Thyroid gland (tissue), 4 donors: ENCODE results near the gene EDIL3. TPM values are rescaled to one million over a fixed set of nuclear protein-coding genes. Genes with fewer than 3 reads are reported as not detected.

Experiments used
- DNase-seq, 2 donors: peaks; one replicate each; pipeline ENCODE4 v3.0.0-alpha.2; 2019
- H3K27ac ChIP-seq, 3 donors: fragments of 200-600 bp; sonication (generic); 1 replicate in 2 of 3; 2 replicates in 1 of 3; pipeline ENCODE4 v1.5.1; 2016 to 2019; ENCODE audit warnings: mild to moderate bottlenecking in 1 of 3, moderate library complexity in 1 of 3
- H3K27me3 ChIP-seq: fragments of 200-600 bp; sonication (generic); one replicate; pipeline ENCODE4 v1.5.1; 2019
- H3K36me3 ChIP-seq, 2 donors: fragments of 200-600 bp; sonication (generic); one replicate each; pipeline ENCODE4 v1.5.1; 2016 to 2019
- H3K4me1 ChIP-seq, 2 donors: fragments of 200-600 bp; sonication (generic); one replicate each; pipeline ENCODE4 v1.5.1; 2017 to 2019
- H3K4me3 ChIP-seq, 3 donors: fragments of 200-600 bp; sonication (generic); replicated peaks in 1 of 3; 1 replicate in 2 of 3; 2 replicates in 1 of 3; pipeline ENCODE4 v1.5.1; 2016; ENCODE audit warnings: mild to moderate bottlenecking in 1 of 3
- H3K9me3 ChIP-seq: fragments of 200-600 bp; sonication (generic); one replicate; pipeline ENCODE4 v1.5.1; 2017
- POLR2A ChIP-seq, 2 donors: fragments of 450-650 bp; IDR thresholded peaks; one replicate each; pipeline ENCODE4 v1.6.1; 2017; ENCODE audit warnings: antibody characterized with exemption in 2 of 2, mild to moderate bottlenecking in 2 of 2, moderate library complexity in 1 of 2
- WGBS, 2 donors: methylation state at CpG; one replicate each; pipeline ENCODE4 v1.1.5; 2017; 5-methylcytosine and 5-hydroxymethylcytosine counted together
- intact Hi-C: fragments of 100-400 bp; cut with DNase I; formaldehyde crosslinking; loops from one replicate; pipeline ENCODE4 v1.15.1; 2023
- total RNA-seq, 4 donors: library from RNA; depleted of rRNA; stranded (reverse); fragments of >200 nt; gene quantifications; one replicate each; pipeline ENCODE4 v1.2.3, GENCODE V29; 2016
- TF ChIP-seq, protein P1 (sequence below), 6 experiments: fragments of 200-600 bp in 3 of 6; fragments of 450-650 bp in 3 of 6; sonication (generic) in 3 of 6; IDR thresholded peaks; one replicate each; pipeline ENCODE4 v1.5.1; 2016 to 2019; ENCODE audit warnings: antibody characterized with exemption in 6 of 6, mild to moderate bottlenecking in 2 of 6, inconsistent platforms in 1 of 6, moderate library complexity in 1 of 6

EDIL3 gene
- total RNA-seq, 4 donors from 2014 or later = 2.0 to 5.5 (median 3.3) TPM

DNA sequence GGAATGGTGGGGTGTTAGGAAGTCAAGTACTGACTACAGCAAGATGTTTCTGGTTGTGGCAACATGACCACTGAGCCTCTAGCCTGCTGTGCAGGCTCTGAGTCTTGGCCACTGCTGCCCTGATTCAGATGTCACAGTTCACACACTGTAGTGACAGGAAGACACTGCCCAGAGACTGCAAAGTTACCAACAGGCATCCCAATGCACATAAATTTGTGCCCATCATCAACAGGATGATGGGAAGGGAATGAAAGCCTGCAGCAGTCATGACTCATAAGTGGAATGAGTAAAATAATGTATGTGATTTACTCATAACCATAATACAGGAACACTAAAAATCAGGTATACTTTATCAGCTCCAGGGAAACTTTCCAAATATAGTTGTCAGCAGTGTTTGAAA is 412.4 kb downstream of the EDIL3 start:
- no peak for DNase-seq

GRCh38 chr5:83967417-83967816 is 417.3 kb downstream of the EDIL3 start:
- H3K36me3 ChIP-seq = no peaks in the 10 kb centered on the region
- WGBS, 2 donors = 83 to 85% methylated on average over 1 of the region's 1 CpG
- TF ChIP-seq, protein P1, sequence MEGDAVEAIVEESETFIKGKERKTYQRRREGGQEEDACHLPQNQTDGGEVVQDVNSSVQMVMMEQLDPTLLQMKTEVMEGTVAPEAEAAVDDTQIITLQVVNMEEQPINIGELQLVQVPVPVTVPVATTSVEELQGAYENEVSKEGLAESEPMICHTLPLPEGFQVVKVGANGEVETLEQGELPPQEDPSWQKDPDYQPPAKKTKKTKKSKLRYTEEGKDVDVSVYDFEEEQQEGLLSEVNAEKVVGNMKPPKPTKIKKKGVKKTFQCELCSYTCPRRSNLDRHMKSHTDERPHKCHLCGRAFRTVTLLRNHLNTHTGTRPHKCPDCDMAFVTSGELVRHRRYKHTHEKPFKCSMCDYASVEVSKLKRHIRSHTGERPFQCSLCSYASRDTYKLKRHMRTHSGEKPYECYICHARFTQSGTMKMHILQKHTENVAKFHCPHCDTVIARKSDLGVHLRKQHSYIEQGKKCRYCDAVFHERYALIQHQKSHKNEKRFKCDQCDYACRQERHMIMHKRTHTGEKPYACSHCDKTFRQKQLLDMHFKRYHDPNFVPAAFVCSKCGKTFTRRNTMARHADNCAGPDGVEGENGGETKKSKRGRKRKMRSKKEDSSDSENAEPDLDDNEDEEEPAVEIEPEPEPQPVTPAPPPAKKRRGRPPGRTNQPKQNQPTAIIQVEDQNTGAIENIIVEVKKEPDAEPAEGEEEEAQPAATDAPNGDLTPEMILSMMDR (IDR thresholded peaks at IDR 0.05) = no peak
- no peak for TF ChIP-seq POLR2A (IDR thresholded peaks at IDR 0.05)
- DNase-seq = no peak
- peaks cover 0 to 6% of the 10 kb centered on the region in 2 donors for H3K4me1 ChIP-seq
- H3K27ac ChIP-seq = no peak overlapping the region
- intact Hi-C loops = no loop called here
- no peaks in the 10 kb centered on the region for H3K27me3 ChIP-seq
- no peak overlapping the region for H3K4me3 ChIP-seq
- H3K9me3 ChIP-seq = no peaks in the 10 kb centered on the region

More for the DNA sequence above, 412.4 kb downstream of the EDIL3 start:
- intact Hi-C loops = no loop called here
- Histone ChIP-seq H3K4me1 (no peaks in the 10 kb centered on the region), H3K27ac (no peak overlapping the region), H3K27me3 (no peaks in the 10 kb centered on the region), H3K36me3 (no peaks in the 10 kb centered on the region), H3K9me3 (no peaks in the 10 kb centered on the region), H3K4me3 (no peak overlapping the region)
- no peak for TF ChIP-seq POLR2A (IDR thresholded peaks at IDR 0.05)
- TF ChIP-seq, protein P1 (IDR thresholded peaks at IDR 0.05) = no peak

DNA sequence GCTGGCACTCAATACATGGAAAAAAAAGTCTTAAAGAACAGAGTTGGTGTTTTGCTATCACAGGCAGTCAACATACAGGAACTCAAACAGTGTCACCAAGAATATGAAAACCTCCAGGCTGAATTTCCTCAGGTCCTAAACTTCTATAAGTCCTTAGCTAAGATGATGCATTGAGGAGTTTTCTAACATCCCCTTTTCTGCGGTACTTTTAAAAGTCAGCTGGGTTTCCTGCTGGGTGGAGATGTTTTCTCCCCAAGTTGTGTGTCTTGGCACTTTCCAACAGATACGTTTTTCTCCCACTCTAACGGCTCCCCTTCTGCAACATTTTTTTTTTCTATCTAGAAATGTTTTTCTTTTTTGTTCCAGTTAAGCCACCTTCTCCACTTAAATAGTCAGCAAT is 419.2 kb downstream of the EDIL3 start:
- DNase-seq = no peak
- Histone ChIP-seq H3K27ac (no peak overlapping the region), H3K27me3 (no peaks in the 10 kb centered on the region), H3K36me3 (no peaks in the 10 kb centered on the region), H3K9me3 (no peaks in the 10 kb centered on the region), H3K4me1 (peaks cover 0 to 6% of the 10 kb centered on the region in 2 donors), H3K4me3 (no peak overlapping the region)
- intact Hi-C loops = no loop called here
- TF ChIP-seq, protein P1 (IDR thresholded peaks at IDR 0.05) = no peak
- TF ChIP-seq POLR2A (IDR thresholded peaks at IDR 0.05) = no peak
- 6 to 9% methylated on average over 3 of the region's 3 CpGs for WGBS, 2 donors

GRCh38 chr5:83964271-83964670 is 420.4 kb downstream of the EDIL3 start:
- no peak overlapping the region for H3K27ac ChIP-seq
- TF ChIP-seq, protein P1 (IDR thresholded peaks at IDR 0.05) = no peak
- no peak for TF ChIP-seq POLR2A (IDR thresholded peaks at IDR 0.05)
- H3K36me3 ChIP-seq = no peaks in the 10 kb centered on the region
- no peaks in the 10 kb centered on the region for H3K9me3 ChIP-seq
- 75 to 84% methylated on average over 1 of the region's 1 CpG for WGBS, 2 donors
- H3K27me3 ChIP-seq = no peaks in the 10 kb centered on the region
- DNase-seq = no peak
- H3K4me3 ChIP-seq = no peak overlapping the region
- intact Hi-C loops = no loop called here
- peaks cover 0 to 6% of the 10 kb centered on the region in 2 donors for H3K4me1 ChIP-seq

DNA sequence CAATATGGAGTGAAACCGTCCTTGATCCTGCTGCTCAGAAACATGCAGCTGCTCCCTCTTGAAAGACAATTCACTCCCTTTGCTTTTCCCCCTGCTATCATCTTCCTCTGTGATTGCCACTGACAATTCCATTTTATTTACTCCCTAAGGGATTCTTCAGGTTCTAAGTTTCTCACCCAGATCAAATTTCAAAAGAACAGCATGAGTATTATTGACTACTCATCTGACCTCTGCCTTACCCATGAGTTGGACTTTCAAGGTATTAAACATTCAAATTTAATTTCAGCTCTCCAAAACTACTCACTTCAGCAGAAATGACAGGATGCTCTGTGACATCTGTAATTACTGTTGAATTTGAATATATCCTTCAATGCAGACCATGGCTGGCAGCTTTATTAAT is 427.5 kb downstream of the EDIL3 start:
- no peaks in the 10 kb centered on the region for H3K36me3 ChIP-seq
- 95 to 97% methylated on average over 1 of the region's 1 CpG for WGBS, 2 donors
- no peaks in the 10 kb centered on the region for H3K4me1 ChIP-seq
- no peak for DNase-seq
- TF ChIP-seq, protein P1 (IDR thresholded peaks at IDR 0.05) = no peak
- no peak for TF ChIP-seq POLR2A (IDR thresholded peaks at IDR 0.05)
- no peak overlapping the region for H3K27ac ChIP-seq
- H3K27me3 ChIP-seq = no peaks in the 10 kb centered on the region
- intact Hi-C loops = no loop called here
- H3K9me3 ChIP-seq = no peaks in the 10 kb centered on the region
- no peak overlapping the region for H3K4me3 ChIP-seq
